HG02642 (cell line): ENCODE data around the gene FBXL15.
A peak's percentile ranks its signal among the peaks of the same experiment; 100 is the strongest.

ENCODE experiments used
- ATAC-seq: cut with Tn5 transposase; IDR thresholded peaks from one replicate; pipeline ENCODE4 v1.9.1; 2021; ENCODE audit warnings: mild to moderate bottlenecking; ENCODE audit not compliant: unreplicated experiment, poor library complexity

FBXL15 gene

DNA sequence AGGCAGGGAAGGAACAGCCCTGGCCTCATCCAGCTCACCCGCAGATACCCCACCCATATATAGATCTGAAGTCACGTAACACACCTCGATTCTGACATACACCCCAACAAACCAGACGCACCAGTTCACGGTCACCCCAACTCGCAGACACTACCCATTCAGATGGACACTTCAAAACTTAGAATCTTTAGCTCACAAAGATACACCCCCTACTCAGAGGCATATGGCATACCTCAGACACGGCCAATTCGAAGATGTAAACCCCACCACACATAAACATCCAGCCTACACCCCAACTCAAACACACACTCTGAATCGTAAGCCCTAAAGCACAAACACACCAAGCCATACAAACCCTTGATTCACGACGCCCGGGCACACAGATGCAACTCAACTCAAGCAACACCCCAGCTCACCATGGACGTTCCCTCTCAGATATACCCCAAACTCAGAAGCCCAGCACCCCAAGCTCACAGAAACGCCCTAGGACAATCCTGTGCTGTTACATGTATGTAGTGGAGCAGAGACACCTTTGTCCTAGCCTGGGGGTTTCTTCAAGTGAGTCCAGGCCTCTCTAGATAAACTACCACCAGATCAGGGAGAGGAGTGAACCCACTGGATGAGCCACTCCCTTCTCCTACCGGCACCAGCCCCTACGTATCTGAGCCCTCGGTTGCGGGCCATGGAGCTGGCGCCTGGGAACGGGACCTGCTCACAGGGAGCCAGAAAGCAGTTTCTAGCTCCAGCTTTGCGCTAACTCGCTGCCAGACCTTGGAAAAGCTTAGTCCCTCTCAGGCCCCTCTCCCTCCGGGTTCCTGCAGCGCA is 10.8 kb upstream of the FBXL15 start:
- ATAC-seq = no peak

DNA sequence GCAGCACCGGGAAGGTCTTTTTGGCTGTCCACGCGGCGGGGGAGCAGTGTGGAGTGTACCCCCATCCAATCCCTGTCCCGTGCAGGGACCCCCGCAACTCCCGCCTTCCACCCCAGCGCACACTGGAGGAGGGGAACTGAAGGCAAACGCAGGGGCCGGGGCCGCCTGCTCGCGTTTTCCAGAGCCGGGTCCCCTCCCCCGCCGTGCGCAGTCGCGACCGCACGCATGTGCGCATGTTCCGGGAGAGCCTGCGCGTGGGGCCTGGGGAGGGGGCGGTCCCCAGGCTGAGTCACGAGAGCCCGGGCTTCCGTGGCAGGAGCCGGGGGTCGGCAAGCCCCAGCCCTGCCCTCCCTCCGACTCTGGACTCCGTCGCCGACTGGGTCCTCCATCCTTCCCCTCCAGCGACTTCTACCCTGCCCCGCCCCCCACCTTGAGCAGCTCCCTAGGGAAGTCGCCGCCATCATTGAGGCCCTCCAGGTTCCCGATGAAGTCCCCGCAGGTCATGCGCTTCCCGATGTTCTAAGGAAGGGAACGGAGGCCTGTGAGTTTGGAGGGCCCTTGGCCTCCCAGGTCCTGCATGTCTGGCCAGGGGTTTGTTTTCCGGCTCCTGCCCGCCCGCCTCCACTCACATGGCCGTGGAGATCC is 10.1 kb upstream of the FBXL15 start:
- no peak for ATAC-seq

DNA sequence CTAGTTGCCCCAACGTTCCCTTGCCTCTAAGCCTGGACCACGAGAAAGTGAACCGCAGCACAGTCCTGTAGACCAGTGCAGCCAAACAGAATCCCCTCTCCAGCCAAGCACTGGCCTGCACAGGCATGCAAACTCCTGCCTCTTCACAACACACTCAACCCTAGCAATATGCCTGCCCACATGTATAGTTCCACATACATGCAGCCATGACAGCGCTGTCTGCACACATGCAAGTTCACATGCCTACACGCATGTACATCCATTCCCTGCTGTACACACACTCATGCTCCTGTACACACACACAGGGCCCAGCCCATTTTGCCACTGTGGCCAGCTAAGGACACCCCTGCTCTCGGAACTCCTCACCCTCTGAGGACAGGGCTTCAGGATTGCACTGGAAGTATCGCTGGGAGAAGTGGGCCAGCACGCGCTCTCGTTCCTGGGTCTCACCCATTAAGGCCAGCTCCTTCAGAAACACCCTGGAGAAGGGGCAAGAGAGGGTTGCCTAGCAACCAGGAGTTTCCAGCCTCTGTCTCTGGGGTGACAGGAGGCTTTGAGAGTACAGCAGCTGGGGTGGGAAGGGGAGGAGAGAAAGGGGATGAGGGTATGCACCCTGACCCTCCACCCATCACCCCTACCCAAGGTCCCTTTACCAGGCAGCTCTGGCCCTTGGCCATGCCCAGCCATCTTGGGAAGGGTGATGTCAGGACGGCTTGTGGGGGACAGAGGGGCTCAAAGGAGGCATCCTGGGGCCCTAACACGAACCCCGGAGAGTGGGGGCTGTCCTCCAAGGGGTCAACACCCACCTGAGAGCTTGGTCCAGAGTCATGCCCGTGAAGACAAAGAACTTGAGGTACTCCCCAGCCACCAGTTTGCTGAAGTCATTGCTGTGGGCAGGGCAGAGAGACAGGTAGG is 9.0 kb upstream of the FBXL15 start:
- ATAC-seq = no peak

DNA sequence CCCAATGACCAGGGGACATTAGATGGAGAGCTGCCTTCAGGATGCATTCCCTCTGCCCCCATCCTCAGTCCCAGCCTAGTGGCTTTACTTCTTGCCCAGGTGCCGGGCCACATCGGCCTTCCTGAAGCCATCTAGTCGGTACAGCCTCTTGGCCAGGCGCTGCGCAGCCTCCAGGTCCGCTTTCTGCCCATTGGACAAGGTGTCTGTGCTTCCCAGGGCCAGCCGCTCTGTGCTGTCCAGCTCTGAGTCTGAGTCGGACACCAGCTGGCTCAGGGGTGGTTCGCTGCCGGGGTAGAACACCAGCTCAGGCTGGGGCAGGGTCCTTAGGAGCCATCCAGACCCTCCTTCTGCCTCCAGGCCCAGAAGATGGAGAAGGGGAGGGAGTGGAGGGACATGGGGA is 8.3 kb upstream of the FBXL15 start:
- no peak for ATAC-seq

DNA sequence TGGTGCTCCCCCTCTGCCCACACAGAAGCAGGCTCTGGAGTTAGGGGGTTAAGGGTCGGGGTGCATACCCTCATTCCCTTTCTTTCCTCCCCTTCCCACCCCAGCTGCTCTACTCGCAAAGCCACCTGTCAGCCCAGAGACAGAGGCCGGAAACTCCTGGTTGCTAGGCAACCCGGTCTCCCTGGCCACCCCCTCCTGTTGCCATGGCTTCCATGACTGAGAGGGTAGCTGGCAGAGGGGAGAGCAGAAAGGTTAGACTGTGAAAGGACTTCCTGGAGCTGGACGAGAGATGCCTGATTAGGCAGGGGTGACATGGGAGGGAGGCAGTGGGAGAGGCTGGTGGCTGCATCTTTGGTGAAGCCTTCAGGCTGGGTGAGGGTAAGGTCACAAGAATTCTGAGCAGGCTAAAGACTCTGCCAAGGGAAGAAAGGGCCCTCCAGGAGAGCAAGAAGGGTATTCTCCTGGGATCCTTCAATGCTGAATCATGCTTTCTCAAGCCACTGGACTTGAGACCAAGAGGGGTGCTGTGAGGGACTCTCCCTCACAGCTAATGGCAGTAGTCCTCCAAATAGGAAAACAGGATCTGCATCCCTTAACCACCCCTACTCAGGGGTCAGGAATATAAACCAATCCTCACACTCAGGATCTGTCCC is 7.5 kb upstream of the FBXL15 start:
- no peak for ATAC-seq

DNA sequence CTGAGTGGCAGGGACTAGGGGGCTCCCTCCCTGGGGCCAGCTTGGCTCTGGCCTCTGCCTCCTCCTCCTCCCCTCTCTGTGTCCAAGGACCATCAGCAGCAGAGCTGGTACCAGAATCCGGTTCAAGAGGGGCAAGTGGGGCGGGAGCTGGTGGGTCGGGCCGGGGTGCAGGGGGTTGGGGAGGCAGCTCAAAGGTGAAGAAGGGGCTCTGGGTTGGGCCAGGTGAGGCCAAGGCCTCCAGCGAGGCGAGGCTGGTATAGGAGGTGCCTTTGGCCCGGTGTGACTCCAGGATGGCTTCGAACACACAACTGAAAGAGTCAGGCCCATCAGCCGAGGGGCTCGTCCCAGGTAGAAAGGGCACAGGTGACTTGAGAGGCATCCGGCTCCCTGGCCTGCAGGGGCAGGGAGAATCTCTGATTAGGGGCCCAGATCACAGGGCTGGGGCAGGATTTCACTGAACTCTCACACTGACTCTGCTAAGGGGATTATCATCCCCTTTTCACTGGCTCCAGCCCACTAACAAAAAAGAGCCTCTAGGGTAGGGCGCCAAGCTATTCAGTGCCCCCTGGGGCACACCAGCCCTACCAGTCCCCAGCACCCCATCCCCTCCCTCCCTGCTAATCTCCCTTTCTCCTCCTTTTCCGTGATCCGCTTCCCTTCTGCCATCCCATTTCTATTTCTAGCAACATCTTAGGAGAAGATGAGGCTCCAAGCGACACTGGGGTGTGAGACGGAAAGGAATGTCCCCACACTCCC is 6.7 kb upstream of the FBXL15 start:
- no peak for ATAC-seq

DNA sequence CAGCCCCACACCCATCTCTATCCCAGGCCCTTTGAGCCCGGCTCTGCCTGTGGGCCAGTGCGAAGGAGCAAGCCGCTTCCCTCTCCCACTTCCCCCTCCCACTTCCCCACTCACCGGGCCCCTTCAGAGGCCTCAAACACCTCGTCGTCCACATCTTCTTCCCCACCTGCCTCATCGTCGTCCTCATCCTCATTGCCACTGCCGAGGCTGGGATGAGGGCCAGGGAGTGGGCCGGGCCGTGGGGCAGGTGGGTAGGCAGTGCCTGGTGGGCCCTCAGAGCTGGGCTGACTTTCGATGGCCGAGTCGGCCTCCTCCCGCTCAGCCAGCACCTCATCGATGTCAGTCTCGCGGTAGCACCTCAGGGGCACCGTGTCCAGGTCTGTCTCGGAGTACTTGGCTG is 5.9 kb upstream of the FBXL15 start:
- no peak for ATAC-seq

DNA sequence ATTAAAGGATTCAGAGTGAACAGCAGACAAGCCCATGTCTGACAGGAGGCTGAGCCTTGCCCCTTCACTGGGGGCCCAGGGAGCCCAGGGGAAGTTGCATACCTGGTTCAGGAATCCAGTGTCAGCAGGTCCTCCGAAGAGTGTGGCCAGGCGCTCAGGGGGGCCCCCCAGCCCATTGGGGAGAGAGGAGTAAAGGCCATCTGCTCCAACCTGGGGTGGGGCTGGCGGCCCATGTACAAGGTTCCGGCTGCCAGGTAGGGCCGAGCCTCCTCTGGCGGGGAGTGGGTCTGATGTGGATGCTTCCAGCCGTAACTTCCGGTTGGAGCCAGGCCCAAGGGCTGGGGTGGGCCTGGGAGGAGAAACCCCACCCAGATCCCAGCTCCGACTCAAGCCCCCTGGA is 4.4 kb upstream of the FBXL15 start:
- ATAC-seq = no peak

DNA sequence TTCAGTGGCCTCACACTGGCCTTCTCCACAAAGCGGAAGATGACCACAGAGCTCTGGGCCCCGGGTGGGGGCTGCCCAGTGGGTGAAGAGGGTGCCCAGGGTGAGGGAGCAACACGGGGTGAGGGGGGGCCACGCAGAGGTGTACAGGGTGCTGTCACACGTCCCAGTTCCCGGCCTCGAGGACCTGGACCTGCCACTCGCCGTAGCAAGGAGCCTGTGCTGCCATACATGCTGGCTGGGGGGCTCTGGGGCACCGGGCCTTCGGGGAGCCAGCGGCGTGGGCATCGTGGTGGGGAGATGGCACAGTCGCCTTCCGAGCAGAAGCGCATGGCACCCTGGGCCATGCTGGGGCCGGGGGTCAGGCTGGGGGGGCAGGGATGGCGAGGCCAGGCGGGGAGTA is 3.9 kb upstream of the FBXL15 start:
- ATAC-seq = no peak

DNA sequence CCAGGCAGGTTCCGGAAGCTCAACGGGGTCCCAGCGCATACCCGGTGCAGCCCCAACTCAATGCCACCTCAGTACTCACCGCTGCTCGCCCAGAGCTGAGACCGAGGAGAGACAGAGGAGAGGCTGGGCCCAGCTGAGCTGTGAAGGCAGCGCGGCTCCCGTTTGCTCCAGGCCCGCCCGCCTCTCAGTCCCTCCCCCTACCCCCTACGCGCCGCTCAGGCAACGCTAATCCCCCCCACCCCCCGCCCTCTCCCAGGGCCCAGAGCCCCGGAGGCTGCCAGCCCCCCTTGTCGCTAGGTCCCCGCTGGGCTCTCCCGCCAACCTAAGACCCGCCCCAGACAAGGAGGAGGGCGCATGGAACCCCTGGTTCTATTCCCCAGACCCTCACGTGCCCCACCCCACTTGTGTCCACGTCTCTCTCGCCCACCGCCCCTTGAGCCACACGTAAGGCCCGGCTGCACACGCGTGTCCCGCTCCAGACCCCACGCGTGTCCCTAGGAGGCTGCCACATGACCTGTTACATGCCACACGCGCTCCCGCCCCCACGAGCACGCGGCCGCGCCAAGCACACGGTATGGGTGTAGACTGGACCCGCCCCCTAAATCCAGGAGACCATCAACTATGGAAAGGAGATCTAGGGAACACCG is 1.9 kb upstream of the FBXL15 start, which contains the start of gene PSD:
TSS of gene PSD (minus strand) at position 164 of the 647 bp plus-strand sequence. CDS start 1,747 bp downstream, outside the sequence.
- ATAC-seq = no peak

DNA sequence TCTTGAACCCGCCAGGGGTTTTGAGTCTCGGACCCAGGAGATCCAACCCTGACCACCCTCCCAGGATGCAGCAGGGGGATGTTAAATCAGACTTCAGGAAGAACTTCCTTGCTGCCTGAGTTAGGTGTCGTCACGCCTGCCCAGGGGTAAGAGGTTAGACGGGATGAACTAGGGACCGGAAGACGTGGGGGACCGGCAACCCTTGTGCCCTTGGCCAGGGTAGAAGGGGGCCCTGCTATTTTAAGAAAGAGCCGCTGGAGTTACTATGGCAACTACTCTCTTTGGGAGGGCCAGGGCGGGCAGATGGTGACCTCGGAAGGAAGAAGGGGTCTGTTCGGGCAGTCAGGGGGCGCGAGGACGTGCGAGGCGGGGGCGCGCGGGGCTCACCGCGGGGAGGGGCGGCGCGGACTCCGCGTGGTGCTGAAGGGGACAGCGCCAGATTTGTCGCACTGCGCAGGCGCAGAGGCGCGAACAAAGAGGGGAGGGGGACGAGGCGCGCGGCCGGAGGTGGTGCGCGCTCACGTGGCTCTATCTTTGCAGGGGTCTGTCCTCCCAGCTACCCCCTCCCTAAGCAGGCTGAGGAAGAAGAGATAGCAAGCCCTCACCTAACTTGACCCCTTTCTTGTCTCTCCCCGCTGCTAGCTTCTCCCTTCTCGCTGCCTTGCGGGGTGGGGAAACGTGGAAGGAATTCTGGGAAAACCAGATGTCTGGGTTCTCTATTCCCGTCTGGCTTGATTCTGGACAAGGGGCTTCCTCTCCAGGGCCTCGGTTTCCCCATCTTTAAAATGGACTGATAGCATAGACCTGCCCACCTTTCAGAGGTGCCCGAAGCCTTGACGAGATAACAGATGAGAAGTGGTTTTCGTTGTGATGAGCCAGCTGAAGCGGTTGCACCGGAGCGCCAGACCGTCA is 1.1 kb upstream of the FBXL15 start:
- ATAC-seq = no peak

DNA sequence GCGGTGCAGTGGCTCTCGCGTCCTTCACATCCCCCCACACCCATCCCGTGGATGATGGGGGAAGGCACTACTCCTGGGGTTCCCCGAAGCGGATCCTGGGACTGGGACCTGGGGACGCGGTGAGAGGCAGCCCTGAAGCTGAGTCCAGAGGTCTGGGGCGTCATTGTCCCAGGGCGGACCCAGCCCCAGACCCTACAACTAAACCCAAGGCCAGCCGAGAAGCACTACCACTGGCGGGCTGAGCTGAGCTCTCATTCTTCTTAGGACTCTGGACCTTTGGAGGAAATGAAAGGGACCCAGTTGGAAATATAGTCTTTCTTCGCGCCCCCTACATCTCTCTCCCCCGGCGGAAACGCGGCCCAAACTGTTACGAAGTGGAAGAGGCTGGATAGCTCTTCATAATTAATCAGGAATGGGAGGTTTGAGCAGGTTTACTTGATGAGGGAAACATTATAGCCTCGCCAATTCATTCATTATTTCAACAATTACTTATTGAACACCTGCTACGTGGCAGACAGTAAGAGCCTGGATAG is 389 bp upstream of the FBXL15 start:
- ATAC-seq = no peak

DNA sequence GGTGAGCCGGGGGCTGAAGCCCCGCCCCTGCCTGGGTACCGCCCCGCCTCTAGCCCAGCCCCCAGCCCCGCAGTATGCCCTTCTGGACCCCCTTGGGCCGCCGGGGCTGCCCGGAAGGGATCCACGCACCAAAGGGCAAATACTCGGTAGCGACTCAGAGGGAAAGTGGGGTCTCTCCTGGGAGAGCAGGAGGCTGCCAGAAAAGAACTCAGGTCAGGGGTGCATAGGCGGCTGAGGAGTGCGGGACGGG is 796 bp downstream of the FBXL15 start:
- ATAC-seq = no peak

DNA sequence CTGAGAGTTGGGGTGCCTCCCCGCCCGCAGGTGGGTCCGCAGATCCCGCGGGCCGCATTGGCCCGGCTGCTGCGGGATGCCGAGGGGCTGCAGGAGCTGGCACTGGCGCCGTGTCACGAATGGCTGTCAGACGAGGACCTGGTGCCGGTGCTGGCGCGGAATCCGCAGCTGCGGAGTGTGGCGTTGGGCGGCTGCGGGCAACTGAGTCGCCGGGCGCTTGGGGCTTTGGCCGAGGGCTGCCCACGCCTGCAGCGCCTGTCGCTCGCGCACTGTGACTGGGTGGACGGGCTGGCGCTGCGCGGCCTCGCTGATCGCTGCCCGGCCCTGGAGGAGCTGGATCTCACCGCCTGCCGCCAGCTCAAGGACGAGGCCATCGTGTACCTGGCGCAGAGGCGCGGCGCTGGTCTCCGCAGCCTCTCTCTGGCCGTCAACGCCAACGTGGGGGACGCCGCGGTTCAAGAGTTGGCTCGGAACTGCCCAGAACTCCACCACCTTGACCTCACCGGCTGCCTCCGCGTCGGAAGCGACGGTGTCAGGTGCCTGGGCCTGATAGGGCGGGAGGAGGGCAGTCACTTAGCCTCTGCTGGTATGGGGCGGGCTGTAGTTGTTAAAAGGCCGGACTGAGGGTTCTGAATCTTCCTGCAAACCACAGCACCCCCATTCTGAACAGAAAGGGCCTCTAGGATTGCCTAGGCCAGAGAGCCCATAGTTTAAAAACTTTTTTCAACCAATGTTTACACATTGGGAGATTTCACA is 1.3 kb downstream of the FBXL15 start:
- ATAC-seq = peak; percentile 5

DNA sequence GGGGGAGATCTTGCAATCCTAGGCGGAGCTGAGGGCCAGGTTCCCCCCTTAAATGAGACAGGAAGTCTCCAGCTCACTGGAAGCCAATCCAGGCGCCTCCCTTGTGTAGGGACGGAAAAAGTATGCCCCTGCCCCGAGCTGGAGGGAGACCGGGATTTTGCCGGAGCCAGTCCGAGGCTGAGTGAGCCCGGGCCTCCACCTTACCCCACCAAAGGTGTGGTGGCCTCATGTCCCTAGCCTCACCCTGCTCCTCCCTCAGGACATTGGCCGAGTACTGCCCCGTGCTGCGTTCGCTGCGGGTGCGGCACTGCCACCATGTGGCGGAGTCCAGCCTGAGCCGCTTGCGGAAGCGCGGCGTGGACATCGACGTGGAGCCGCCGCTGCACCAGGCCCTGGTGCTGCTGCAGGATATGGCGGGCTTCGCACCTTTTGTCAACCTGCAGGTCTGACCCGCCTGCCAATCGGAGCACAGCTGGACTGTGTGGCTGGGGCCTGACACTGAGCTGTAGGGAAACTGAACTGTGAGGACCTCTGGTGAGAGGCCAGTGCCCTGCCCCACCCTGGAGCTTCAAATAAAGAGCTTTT is 2.0 kb downstream of the FBXL15 start:
- no peak for ATAC-seq

DNA sequence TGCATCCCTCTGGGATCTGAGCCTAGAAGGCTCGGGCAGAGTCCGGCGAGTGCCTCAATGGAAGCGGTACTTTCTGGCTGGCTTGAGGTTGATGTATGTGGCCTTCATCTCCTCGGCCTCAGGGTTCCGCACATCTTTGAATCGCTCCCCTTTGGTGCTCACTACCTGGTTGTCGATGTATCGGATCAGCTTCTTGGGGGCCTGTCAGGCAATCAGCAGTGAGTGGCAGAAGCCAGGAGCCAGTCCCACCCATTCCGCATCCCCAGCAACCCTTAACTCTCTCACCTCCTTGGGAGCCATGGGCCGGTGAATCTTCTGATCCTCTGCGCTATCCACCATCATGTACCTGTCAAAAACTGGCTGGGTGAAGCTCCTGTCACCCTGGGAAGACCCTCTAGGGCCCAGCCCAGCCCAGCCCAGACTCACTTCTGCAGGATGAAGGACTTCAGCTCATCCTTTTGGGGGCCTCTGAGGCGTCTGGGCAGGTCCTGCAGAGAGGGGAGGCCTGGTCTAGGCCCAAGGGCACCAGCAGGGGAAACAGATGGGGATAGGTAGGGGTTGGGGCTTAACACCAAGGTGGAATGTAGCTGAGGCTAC is 2.8 kb downstream of the FBXL15 start:
- no peak for ATAC-seq

DNA sequence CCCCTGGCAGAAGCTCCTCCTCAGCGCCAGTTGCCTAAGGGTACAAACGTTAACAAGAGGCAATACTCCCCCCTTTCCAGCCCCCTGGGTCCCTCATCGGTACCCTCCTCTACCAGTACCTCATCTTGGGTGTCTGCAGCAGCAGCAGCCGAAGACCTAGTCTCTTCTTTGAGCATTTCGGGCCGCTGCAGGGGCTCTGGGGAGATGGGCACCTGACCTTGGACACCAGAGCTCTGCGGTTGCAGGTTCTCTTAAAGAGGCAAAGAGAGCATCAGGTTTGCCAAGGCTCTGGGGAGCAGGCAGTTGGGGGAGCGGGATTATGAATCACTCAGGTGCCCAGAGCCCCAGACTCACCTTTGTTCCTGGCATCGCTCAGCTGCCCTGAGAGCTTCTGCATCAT is 3.5 kb downstream of the FBXL15 start:
- ATAC-seq = no peak
